Gastrocnemius medialis (tissue), 4 donors: ENCODE measurements around the gene UPP1. TPM values are rescaled to one million over a fixed set of nuclear protein-coding genes. Genes with fewer than 3 reads are reported as not detected.
"Not testable (repeated sequence)": the region's sequence is repeated elsewhere in the genome, so short reads cannot be mapped to it uniquely, and the experiment has no call there.

Source experiments
- ATAC-seq, 2 donors: fragments of 150-250 bp; one replicate each; pipeline ENCODE4 v1.9.1; 2016
- DNase-seq, 2 donors: peaks; one replicate each; pipeline ENCODE4 v3.0.0-alpha.2; 2019
- H3K27ac ChIP-seq, 4 donors: fragments of 200-600 bp; sonication (generic); 1 replicate in 1 of 4; 2 replicates in 3 of 4; pipeline ENCODE4 v1.5.1; 2016 to 2018; ENCODE audit warnings: mild to moderate bottlenecking in 2 of 4, moderate library complexity in 1 of 4
- H3K27me3 ChIP-seq, 3 donors: fragments of 200-600 bp; sonication (generic) in 2 of 3; 1 replicate in 1 of 3; 2 replicates in 2 of 3; pipeline versions ENCODE4 v1.5.1 to v1.6.0; 2016 to 2019; ENCODE audit warnings: mild to moderate bottlenecking in 1 of 3, moderate library complexity in 1 of 3
- H3K36me3 ChIP-seq, 2 donors: fragments of 200-600 bp; sonication (generic) in 1 of 2; one replicate each; pipeline ENCODE4 v1.5.1; 2017 to 2018
- H3K4me1 ChIP-seq, 2 donors: fragments of 200-600 bp; sonication (generic) in 1 of 2; one replicate each; pipeline ENCODE4 v1.5.1; 2016 to 2017; ENCODE audit warnings: mild to moderate bottlenecking in 2 of 2
- H3K4me3 ChIP-seq, 4 donors: fragments of 200-600 bp; sonication (generic) in 3 of 4; 1 replicate in 1 of 4; 2 replicates in 3 of 4; pipeline ENCODE4 v1.5.1; 2016 to 2019; ENCODE audit warnings: mild to moderate bottlenecking in 2 of 4
- H3K9me3 ChIP-seq, 3 donors: fragments of 200-600 bp; sonication (generic) in 2 of 3; 1 replicate in 1 of 3; 2 replicates in 2 of 3; pipeline ENCODE4 v1.5.1; 2016 to 2019
- POLR2A ChIP-seq, 2 donors: fragments of 450-650 bp; IDR thresholded peaks; one replicate each; pipeline ENCODE4 v1.6.1; 2017; ENCODE audit warnings: antibody characterized with exemption in 2 of 2, mild to moderate bottlenecking in 2 of 2, moderate library complexity in 2 of 2
- in situ Hi-C, 4 donors: fragments of 200-750 bp; cut with MboI; loops; one replicate each; pipeline versions ENCODE4 v1.15.0 to v1.8.0; 2017; ENCODE audit warnings: low sequenced_read_pairs in 4 of 4
- intact Hi-C: fragments of 100-400 bp; cut with DNase I; formaldehyde crosslinking; loops from one replicate; pipeline ENCODE4 v1.15.1; 2023; ENCODE audit warnings: low total_unique reads
- total RNA-seq, 4 donors: library from RNA; depleted of rRNA; stranded (reverse); fragments of >200 nt; gene quantifications; one replicate each; pipeline versions ENCODE4 v1.1.0 to v1.2.3, GENCODE V29; 2016
- TF ChIP-seq, protein P1 (sequence below), 5 experiments: fragments of 450-650 bp in 3 of 5; fragments of 200-600 bp in 2 of 5; sonication (generic) in 2 of 5; IDR thresholded peaks in 4 of 5; conservative IDR thresholded peaks in 1 of 5; 1 replicate in 4 of 5; 2 replicates in 1 of 5; pipeline ENCODE4 v1.5.1; 2016 to 2019; ENCODE audit warnings: antibody characterized with exemption in 5 of 5, mild to moderate bottlenecking in 3 of 5, moderate library complexity in 3 of 5

UPP1 gene
- total RNA-seq, 4 donors from 2014 or later = 1.7 to 7.1 (median 5.8) TPM

DNA sequence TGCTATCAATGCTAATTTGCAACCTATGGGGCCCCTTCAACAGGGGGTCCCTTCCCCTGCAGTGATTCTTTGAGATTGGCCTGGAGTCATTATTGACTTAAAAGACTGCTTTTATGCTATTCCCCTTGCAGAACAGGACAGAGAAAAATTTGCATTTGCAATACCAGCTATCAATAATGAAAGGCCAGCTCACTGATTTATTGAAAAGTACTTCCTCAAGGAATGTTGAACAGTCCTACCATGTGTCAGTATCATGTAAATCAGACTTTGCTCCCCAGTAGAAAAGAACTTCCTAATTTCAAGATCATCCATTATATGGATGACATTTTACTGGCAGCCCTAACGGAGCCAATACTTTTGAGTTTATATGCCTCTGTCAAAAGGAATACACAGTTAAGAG is 52.5 kb downstream of the UPP1 start:
- Histone ChIP-seq H3K27ac (no peak overlapping the region), H3K4me1 (no peaks in the 10 kb centered on the region), H3K36me3 (no peaks in the 10 kb centered on the region), H3K9me3 (no peaks in the 10 kb centered on the region), H3K4me3 (no peak overlapping the region), H3K27me3 (no peaks in the 10 kb centered on the region)
- in situ Hi-C loops (no loop called here), intact Hi-C loops (no loop called here)
- no peak for TF ChIP-seq POLR2A (IDR thresholded peaks at IDR 0.05)
- TF ChIP-seq, protein P1, sequence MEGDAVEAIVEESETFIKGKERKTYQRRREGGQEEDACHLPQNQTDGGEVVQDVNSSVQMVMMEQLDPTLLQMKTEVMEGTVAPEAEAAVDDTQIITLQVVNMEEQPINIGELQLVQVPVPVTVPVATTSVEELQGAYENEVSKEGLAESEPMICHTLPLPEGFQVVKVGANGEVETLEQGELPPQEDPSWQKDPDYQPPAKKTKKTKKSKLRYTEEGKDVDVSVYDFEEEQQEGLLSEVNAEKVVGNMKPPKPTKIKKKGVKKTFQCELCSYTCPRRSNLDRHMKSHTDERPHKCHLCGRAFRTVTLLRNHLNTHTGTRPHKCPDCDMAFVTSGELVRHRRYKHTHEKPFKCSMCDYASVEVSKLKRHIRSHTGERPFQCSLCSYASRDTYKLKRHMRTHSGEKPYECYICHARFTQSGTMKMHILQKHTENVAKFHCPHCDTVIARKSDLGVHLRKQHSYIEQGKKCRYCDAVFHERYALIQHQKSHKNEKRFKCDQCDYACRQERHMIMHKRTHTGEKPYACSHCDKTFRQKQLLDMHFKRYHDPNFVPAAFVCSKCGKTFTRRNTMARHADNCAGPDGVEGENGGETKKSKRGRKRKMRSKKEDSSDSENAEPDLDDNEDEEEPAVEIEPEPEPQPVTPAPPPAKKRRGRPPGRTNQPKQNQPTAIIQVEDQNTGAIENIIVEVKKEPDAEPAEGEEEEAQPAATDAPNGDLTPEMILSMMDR (IDR thresholded peaks at IDR 0.05 in 4 of 5, conservative IDR thresholded peaks at IDR 0.05 in 1 of 5) = no peak
- ATAC-seq (no peak), DNase-seq (no peak)

DNA sequence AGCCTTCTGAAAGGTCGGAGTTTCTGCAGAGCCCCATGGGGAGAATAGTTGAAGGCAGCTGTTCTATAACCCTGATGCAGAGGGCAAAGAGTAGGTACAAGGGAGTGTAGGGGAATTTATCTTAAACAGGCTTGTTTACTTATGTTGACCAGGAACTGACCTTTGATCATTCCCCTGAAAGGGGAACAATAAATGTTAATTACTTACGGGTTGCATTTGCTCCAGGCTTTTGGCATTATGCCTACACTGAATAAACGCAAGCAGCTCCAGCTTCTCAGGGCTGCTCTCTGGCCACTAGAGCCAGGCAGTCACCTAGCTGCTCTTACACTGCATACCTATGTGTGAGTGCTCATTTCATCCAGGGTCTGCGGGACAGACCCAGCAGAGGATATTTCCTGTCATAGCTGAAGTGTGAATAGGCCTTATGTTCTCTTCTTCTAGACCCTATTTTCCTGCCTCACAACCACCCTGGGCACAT is 55.3 kb downstream of the UPP1 start:
- in situ Hi-C loops = no loop called here
- Histone ChIP-seq H3K4me1 (no peaks in the 10 kb centered on the region), H3K27ac (no peak overlapping the region), H3K27me3 (no peaks in the 10 kb centered on the region), H3K9me3 (no peaks in the 10 kb centered on the region), H3K36me3 (no peaks in the 10 kb centered on the region), H3K4me3 (no peak overlapping the region)
- no peak for ATAC-seq
- DNase-seq = no peak
- TF ChIP-seq, protein P1 (IDR thresholded peaks at IDR 0.05 in 4 of 5, conservative IDR thresholded peaks at IDR 0.05 in 1 of 5) = no peak
- no peak for TF ChIP-seq POLR2A (IDR thresholded peaks at IDR 0.05)
- intact Hi-C loops = no loop called here

DNA sequence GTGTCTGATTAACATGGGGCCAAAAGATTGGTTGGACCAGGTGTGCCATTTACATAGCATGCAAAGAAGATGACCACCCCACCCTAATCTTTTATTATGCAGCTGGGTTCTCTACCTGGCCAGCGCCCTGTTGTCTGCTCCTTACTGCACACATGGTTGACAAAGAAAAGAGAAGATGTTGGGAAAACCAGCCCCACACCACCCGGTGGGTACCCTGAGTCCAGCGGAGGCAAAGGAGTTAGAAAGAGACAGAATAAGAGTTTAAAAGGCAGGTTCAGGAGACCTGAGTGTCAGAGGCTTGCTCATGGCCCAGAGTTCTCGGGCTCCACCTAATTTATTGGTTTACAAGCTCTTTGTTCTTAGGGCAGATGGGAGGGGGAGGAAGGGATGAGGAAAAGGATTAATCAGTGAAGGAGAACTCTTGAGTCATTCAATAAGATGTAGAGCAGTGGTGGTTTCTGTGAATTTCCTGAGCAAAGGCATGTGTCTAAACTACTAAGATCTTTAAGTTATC is 58.1 kb downstream of the UPP1 start:
- no peak for ATAC-seq
- intact Hi-C loops (no loop called here), in situ Hi-C loops (no loop called here)
- H3K27me3 ChIP-seq = no peaks in the 10 kb centered on the region
- H3K4me1 ChIP-seq = no peaks in the 10 kb centered on the region
- H3K9me3 ChIP-seq = no peaks in the 10 kb centered on the region
- no peak overlapping the region for H3K4me3 ChIP-seq
- TF ChIP-seq, protein P1 (IDR thresholded peaks at IDR 0.05 in 4 of 5, conservative IDR thresholded peaks at IDR 0.05 in 1 of 5) = no peak
- TF ChIP-seq POLR2A (IDR thresholded peaks at IDR 0.05) = no peak
- no peak overlapping the region for H3K27ac ChIP-seq
- no peaks in the 10 kb centered on the region for H3K36me3 ChIP-seq
- no peak for DNase-seq

DNA sequence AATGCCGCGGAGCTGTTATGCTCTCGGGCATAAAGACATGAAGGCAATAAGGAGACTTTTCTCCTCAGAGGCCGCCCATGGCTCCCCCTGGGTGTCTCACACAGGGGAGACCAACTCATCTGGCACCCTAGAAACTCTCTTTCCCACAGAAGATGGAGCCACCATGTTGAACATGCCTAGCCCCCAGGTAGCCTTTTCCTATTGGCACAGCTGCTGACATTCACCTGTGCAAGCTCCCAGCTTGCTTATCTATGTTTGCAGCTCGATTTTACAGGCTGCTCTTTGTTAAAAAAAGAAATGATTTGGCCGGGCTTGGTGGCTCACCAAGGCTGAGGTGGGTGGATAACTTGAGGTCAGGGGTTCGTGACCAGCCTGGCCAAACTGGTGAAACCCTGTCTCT is 58.6 kb downstream of the UPP1 start:
- H3K4me1 ChIP-seq, H3K36me3 ChIP-seq, H3K27me3 ChIP-seq, intact Hi-C loops, H3K27ac ChIP-seq, in situ Hi-C loops, H3K4me3 ChIP-seq, H3K9me3 ChIP-seq, DNase-seq, ATAC-seq: not testable (repeated sequence)

DNA sequence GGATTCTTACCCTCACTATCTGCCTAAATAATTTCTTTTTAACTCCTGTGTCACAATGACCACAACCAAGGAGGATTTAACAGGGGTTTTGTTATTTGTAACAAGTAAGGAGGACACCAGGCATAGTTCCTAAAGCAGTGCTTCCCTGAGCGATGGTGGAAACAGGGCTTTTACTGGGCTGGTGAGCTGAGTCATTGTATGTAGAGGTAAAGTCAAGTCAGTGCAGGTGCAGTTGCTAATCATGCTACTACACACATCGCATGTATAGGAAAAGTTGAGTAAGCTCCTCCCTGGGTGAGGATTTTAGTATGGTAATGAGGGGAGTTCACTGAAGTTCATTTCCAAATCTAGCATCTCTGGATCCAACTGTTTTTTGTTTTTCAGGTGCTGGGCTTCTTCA is 59.2 kb downstream of the UPP1 start:
- intact Hi-C loops (no loop called here), in situ Hi-C loops (no loop called here)
- no peak for TF ChIP-seq POLR2A (IDR thresholded peaks at IDR 0.05)
- TF ChIP-seq, protein P1 (IDR thresholded peaks at IDR 0.05 in 4 of 5, conservative IDR thresholded peaks at IDR 0.05 in 1 of 5) = no peak
- Histone ChIP-seq H3K36me3 (no peaks in the 10 kb centered on the region), H3K9me3 (no peaks in the 10 kb centered on the region), H3K4me1 (no peaks in the 10 kb centered on the region), H3K27ac (no peak overlapping the region), H3K27me3 (no peaks in the 10 kb centered on the region), H3K4me3 (no peak overlapping the region)
- ATAC-seq = no peak
- DNase-seq = no peak
